Activated naive CD8-positive, alpha-beta T cell treated with anti-CD3 and anti-CD28 coated beads for 36 hours (primary cell): ENCODE data around the gene NKAPL. TPM values are rescaled to one million over a fixed set of nuclear protein-coding genes. Genes with fewer than 3 reads are reported as not detected.
A peak's percentile ranks its signal among the peaks of the same experiment; 100 is the strongest.
"Not testable (repeated sequence)": the region's sequence is repeated elsewhere in the genome, so short reads cannot be mapped to it uniquely, and the experiment has no call there.

Source experiments
- DNase-seq: peaks from one replicate; pipeline ENCODE4 v3.0.0; 2021
- H3K27ac Mint-ChIP-seq: one replicate; pipeline ENCODE4 v1.8.0; 2022; ENCODE audit warnings: mild to moderate bottlenecking, moderate library complexity, mixed read lengths
- H3K27me3 Mint-ChIP-seq: one replicate; pipeline ENCODE4 v1.8.0; 2022; ENCODE audit warnings: mild to moderate bottlenecking, mixed read lengths
- H3K36me3 Mint-ChIP-seq: one replicate; pipeline ENCODE4 v1.8.0; 2021; ENCODE audit warnings: mild to moderate bottlenecking, mixed read lengths
- H3K4me1 Mint-ChIP-seq: one replicate; pipeline ENCODE4 v1.8.0; 2021; ENCODE audit warnings: mixed read lengths
- H3K4me3 Mint-ChIP-seq: one replicate; pipeline ENCODE4 v1.8.0; 2022; ENCODE audit warnings: mild to moderate bottlenecking, moderate library complexity, mixed read lengths
- H3K9me3 Mint-ChIP-seq: one replicate; pipeline ENCODE4 v1.8.0; 2022; ENCODE audit warnings: mixed read lengths
- total RNA-seq, 2 experiments: library from RNA; stranded (reverse); gene quantifications; one replicate each; pipeline ENCODE4 v1.2.3, GENCODE V29; 2021

Gene NKAPL
- total RNA-seq, 2 experiments from 2014 or later: 0.46 to 0.64 TPM

GRCh38 chr6:28266563-28266961, 7.5 kb downstream of the NKAPL start:
- no peak overlapping the region for H3K4me3 Mint-ChIP-seq
- no peak overlapping the region for H3K27ac Mint-ChIP-seq
- H3K4me1 Mint-ChIP-seq: peaks cover 21% of the 10 kb centered on the region
- DNase-seq: no peak
- no peaks in the 10 kb centered on the region for H3K9me3 Mint-ChIP-seq
- H3K36me3 Mint-ChIP-seq: peaks cover 2% of the 10 kb centered on the region
- no peaks in the 10 kb centered on the region for H3K27me3 Mint-ChIP-seq

- no peaks in the 10 kb centered on the region for H3K27me3 Mint-ChIP-seq
- H3K4me3 Mint-ChIP-seq: no peak within 1 kb of the TSS
- peaks cover 2% of the 10 kb centered on the region for H3K36me3 Mint-ChIP-seq
- no peaks in the 10 kb centered on the region for H3K9me3 Mint-ChIP-seq
- H3K27ac Mint-ChIP-seq: peak within 1 kb of the TSS; percentile 9
- DNase-seq: peak; percentile 81
- H3K4me1 Mint-ChIP-seq: peaks cover 21% of the 10 kb centered on the region
These were observed 8.0 kb downstream of the NKAPL start, which contains the start of gene ZSCAN26 for GRCh38 chr6:28266962-28267694. Gene ZSCAN26, plus strand, starts transcription at chr6:28267143. Its CDS starts 4,777 bp downstream, at chr6:28271920.

DNA sequence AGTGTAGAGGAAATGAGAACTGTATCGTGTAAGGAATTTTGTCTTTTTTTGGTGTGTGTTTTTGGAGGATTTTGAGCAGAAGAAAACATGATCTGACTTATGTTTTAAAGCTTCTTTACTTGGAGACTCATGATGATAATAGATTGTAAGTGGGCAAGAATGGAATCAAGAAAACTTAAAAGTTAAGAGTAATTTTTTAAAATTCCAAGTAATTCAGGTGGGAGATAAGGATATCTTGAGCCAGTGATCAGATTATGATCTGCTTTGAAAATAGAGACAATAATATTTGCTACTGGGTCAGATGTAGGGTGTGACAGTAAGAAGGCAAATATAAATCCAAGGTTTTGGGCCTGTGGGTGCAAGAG, 8.6 kb downstream of the NKAPL start:
- Mint-ChIP-seq H3K4me3 (no peak overlapping the region), H3K27me3 (no peaks in the 10 kb centered on the region), H3K36me3 (peaks cover 4% of the 10 kb centered on the region), H3K27ac (no peak overlapping the region), H3K4me1 (peaks cover 21% of the 10 kb centered on the region), H3K9me3 (no peaks in the 10 kb centered on the region)
- DNase-seq: no peak

- Mint-ChIP-seq H3K4me3 (no peak overlapping the region), H3K4me1 (peaks cover 15% of the 10 kb centered on the region), H3K9me3 (no peaks in the 10 kb centered on the region), H3K27me3 (no peaks in the 10 kb centered on the region), H3K36me3 (peaks cover 11% of the 10 kb centered on the region), H3K27ac (no peak overlapping the region)
- no peak for DNase-seq
These were observed 10.4 kb downstream of the NKAPL start for GRCh38 chr6:28269492-28269891.

DNA sequence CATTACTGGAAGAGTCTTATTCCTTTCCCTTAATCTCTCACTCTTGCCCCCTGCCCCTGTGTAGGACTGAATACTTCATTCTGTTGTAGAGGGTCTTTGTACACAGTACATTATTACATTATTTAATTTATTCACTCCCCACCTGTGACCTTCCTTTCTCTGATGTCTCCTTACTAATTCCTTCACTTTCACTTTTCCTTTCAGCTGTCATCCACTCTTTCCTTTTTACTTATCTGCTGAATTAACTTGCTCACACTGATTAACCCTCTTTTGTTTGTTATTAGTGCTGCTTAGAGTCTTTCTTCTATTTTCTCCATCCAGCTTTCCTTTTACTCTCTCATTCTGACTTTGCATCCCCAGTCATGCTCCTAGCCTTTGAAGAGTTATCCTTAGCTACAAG, 15.8 kb downstream of the NKAPL start:
- no peaks in the 10 kb centered on the region for H3K27me3 Mint-ChIP-seq
- peaks cover 3% of the 10 kb centered on the region for H3K9me3 Mint-ChIP-seq
- H3K27ac Mint-ChIP-seq: peak overlapping the region; percentile 59
- peaks cover 32% of the 10 kb centered on the region for H3K36me3 Mint-ChIP-seq
- peaks cover 10% of the 10 kb centered on the region for H3K4me1 Mint-ChIP-seq
- no peak for DNase-seq
- H3K4me3 Mint-ChIP-seq: no peak overlapping the region

DNA sequence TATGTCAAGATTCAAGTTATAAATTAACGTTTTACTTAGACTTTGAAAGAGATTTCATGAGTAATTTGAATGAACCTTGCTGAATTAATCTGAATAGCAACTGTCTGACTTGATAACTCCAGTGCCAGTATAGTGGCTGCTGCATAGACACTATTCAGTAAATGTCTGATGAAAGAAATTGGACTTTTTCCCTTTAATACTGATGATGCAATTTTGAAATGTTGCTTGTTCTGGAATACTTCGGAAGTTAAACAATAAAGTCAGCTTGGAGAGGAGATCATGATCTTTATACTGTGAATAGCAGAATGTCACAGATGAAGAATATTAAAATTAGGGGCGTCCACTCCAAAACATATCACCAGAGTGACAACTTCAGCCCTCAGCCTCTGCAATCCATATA, 18.6 kb downstream of the NKAPL start:
- H3K36me3 Mint-ChIP-seq: peaks cover 31% of the 10 kb centered on the region
- H3K4me3 Mint-ChIP-seq: no peak overlapping the region
- no peak overlapping the region for H3K27ac Mint-ChIP-seq
- H3K27me3 Mint-ChIP-seq: peaks cover 7% of the 10 kb centered on the region
- DNase-seq: no peak
- H3K4me1 Mint-ChIP-seq: peaks cover 13% of the 10 kb centered on the region
- H3K9me3 Mint-ChIP-seq: peaks cover 6% of the 10 kb centered on the region

GRCh38 chr6:28280595-28281287, 21.6 kb downstream of the NKAPL start:
- no peak for DNase-seq
- H3K4me1 Mint-ChIP-seq: peaks cover 8% of the 10 kb centered on the region
- no peak overlapping the region for H3K27ac Mint-ChIP-seq
- H3K27me3 Mint-ChIP-seq: peaks cover 10% of the 10 kb centered on the region
- H3K36me3 Mint-ChIP-seq: peaks cover 29% of the 10 kb centered on the region
- peaks cover 6% of the 10 kb centered on the region for H3K9me3 Mint-ChIP-seq
- H3K4me3 Mint-ChIP-seq: peak overlapping the region; percentile 87

DNA sequence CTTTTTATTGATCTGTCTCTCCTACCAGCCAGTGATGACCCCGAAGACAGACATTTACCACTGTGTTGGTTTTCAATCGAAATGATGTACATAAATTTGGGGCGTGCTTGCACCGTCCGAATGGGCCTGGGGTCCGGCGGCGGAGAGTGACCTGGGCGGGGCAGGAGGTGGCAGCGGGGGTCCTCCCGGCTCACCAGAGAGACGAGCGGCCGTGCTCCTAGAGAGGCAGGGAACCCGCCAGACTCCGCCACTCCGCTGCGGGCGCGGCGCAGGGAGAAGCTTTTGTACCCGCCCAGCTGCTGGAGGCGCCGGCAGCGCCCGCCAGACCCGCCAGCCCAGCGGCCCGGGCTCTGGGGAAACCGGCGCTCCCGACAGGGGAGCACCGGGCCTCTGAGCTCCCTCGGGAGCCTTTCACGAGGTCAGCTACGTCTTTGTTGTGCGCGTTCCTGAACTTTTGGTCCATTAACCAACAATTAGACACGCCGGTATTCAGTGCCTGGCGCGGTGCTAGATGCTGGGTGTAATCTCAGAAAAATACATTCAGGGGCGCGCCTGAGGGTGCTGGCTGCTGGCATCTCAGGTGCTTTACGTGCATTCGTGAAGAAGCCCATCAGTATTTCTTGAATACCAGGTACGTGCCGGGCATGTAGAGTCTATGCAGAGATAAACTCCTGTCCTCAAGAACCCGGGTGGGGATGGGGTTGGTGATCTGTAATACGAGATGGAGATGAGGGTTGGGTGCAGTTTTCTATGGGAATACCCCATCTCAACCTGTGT, 22.4 kb downstream of the NKAPL start, which contains the start of gene PGBD1:
Gene PGBD1 (plus strand): TSS at position 285 of the 777 bp plus-strand sequence. CDS start 2,242 bp downstream, outside the sequence.
- H3K27ac Mint-ChIP-seq: no peak within 1 kb of the TSS
- H3K4me1 Mint-ChIP-seq: peaks cover 8% of the 10 kb centered on the region
- peaks cover 3% of the 10 kb centered on the region for H3K9me3 Mint-ChIP-seq

DNA sequence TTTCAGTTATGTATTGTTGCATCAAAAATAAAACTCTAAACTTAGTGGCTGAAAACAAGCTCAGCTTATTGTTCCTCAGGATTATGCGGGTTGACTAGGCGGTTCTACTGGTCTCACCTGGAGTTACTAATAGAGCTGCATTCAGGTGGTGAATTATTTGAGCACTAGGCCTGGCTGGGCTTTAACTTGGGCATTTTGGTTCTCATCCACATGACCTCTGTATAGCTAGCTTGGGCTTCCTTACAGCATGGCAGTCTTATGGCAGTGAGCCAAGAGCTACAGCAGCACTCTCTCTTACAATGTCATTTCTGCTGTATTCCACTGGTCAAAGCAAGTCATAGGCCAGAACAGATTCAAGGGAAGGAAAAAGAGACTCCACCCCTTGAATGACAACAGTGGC, 23.8 kb downstream of the NKAPL start:
- peaks cover 8% of the 10 kb centered on the region for H3K4me1 Mint-ChIP-seq
- H3K27me3 Mint-ChIP-seq: peaks cover 10% of the 10 kb centered on the region
- H3K36me3 Mint-ChIP-seq: peaks cover 23% of the 10 kb centered on the region
- no peak overlapping the region for H3K4me3 Mint-ChIP-seq
- DNase-seq: no peak
- H3K9me3 Mint-ChIP-seq: peaks cover 3% of the 10 kb centered on the region
- H3K27ac Mint-ChIP-seq: no peak overlapping the region

More for the DNA sequence above, 22.4 kb downstream of the NKAPL start, which contains the start of gene PGBD1:
- DNase-seq: peak; percentile 77
- H3K36me3 Mint-ChIP-seq: peaks cover 26% of the 10 kb centered on the region
- H3K4me3 Mint-ChIP-seq: peak within 1 kb of the TSS; percentile 87
- peaks cover 10% of the 10 kb centered on the region for H3K27me3 Mint-ChIP-seq

GRCh38 chr6:28291573-28291972, 32.5 kb downstream of the NKAPL start:
- no peak overlapping the region for H3K4me3 Mint-ChIP-seq
- peaks cover 2% of the 10 kb centered on the region for H3K9me3 Mint-ChIP-seq
- H3K27ac Mint-ChIP-seq: no peak overlapping the region
- DNase-seq: no peak
- no peaks in the 10 kb centered on the region for H3K4me1 Mint-ChIP-seq
- peaks cover 12% of the 10 kb centered on the region for H3K36me3 Mint-ChIP-seq
- H3K27me3 Mint-ChIP-seq: no peaks in the 10 kb centered on the region

- Mint-ChIP-seq H3K27ac (no peak overlapping the region), H3K36me3 (peaks cover 8% of the 10 kb centered on the region), H3K9me3 (peaks cover 2% of the 10 kb centered on the region), H3K27me3 (no peaks in the 10 kb centered on the region), H3K4me1 (no peaks in the 10 kb centered on the region), H3K4me3 (no peak overlapping the region)
- DNase-seq: no peak
These were observed 36.2 kb downstream of the NKAPL start for GRCh38 chr6:28295326-28295725.

- H3K36me3 Mint-ChIP-seq: peaks cover 14% of the 10 kb centered on the region
- H3K27me3 Mint-ChIP-seq: no peaks in the 10 kb centered on the region
These were observed 37.5 kb downstream of the NKAPL start for GRCh38 chr6:28296520-28297060.

GRCh38 chr6:28303570-28303969, 44.5 kb downstream of the NKAPL start:
- Mint-ChIP-seq H3K9me3 (peaks cover 8% of the 10 kb centered on the region), H3K36me3 (peaks cover 21% of the 10 kb centered on the region), H3K4me3 (peak overlapping the region; percentile 35), H3K27ac (peak overlapping the region; percentile 70), H3K27me3 (no peaks in the 10 kb centered on the region), H3K4me1 (peaks cover 16% of the 10 kb centered on the region)
- DNase-seq: no peak

More at GRCh38 chr6:28296520-28297060, 37.5 kb downstream of the NKAPL start:
- Mint-ChIP-seq H3K4me3 (no peak overlapping the region), H3K9me3 (no peaks in the 10 kb centered on the region), H3K4me1 (no peaks in the 10 kb centered on the region), H3K27ac (no peak overlapping the region)
- DNase-seq: no peak

- Mint-ChIP-seq H3K4me1 (peaks cover 16% of the 10 kb centered on the region), H3K36me3 (peaks cover 14% of the 10 kb centered on the region)
- H3K9me3 Mint-ChIP-seq, H3K27me3 Mint-ChIP-seq, H3K4me3 Mint-ChIP-seq, H3K27ac Mint-ChIP-seq, DNase-seq: not testable (repeated sequence)
These were observed 47.3 kb downstream of the NKAPL start for GRCh38 chr6:28306363-28306762.
